Gastrocnemius medialis (tissue), 4 donors: ENCODE data around the gene IGF2BP1. TPM values are rescaled to one million over a fixed set of nuclear protein-coding genes. Genes with fewer than 3 reads are reported as not detected.

ENCODE experiments used
- ATAC-seq, 2 donors: fragments of 150-250 bp; one replicate each; pipeline ENCODE4 v1.9.1; 2016
- DNase-seq, 2 donors: peaks; one replicate each; pipeline ENCODE4 v3.0.0-alpha.2; 2019
- H3K27ac ChIP-seq, 4 donors: fragments of 200-600 bp; sonication (generic); 1 replicate in 1 of 4; 2 replicates in 3 of 4; pipeline ENCODE4 v1.5.1; 2016 to 2018; ENCODE audit warnings: mild to moderate bottlenecking in 2 of 4, moderate library complexity in 1 of 4
- H3K27me3 ChIP-seq, 3 donors: fragments of 200-600 bp; sonication (generic) in 2 of 3; 1 replicate in 1 of 3; 2 replicates in 2 of 3; pipeline versions ENCODE4 v1.5.1 to v1.6.0; 2016 to 2019; ENCODE audit warnings: mild to moderate bottlenecking in 1 of 3, moderate library complexity in 1 of 3
- H3K36me3 ChIP-seq, 2 donors: fragments of 200-600 bp; sonication (generic) in 1 of 2; one replicate each; pipeline ENCODE4 v1.5.1; 2017 to 2018
- H3K4me1 ChIP-seq, 2 donors: fragments of 200-600 bp; sonication (generic) in 1 of 2; one replicate each; pipeline ENCODE4 v1.5.1; 2016 to 2017; ENCODE audit warnings: mild to moderate bottlenecking in 2 of 2
- H3K4me3 ChIP-seq, 4 donors: fragments of 200-600 bp; sonication (generic) in 3 of 4; 1 replicate in 1 of 4; 2 replicates in 3 of 4; pipeline ENCODE4 v1.5.1; 2016 to 2019; ENCODE audit warnings: mild to moderate bottlenecking in 2 of 4
- H3K9me3 ChIP-seq, 3 donors: fragments of 200-600 bp; sonication (generic) in 2 of 3; 1 replicate in 1 of 3; 2 replicates in 2 of 3; pipeline ENCODE4 v1.5.1; 2016 to 2019
- CTCF ChIP-seq, 5 experiments: fragments of 450-650 bp in 3 of 5; fragments of 200-600 bp in 2 of 5; sonication (generic) in 2 of 5; IDR thresholded peaks in 4 of 5; conservative IDR thresholded peaks in 1 of 5; 1 replicate in 4 of 5; 2 replicates in 1 of 5; pipeline ENCODE4 v1.5.1; 2016 to 2019; ENCODE audit warnings: antibody characterized with exemption in 5 of 5, mild to moderate bottlenecking in 3 of 5, moderate library complexity in 3 of 5
- POLR2A ChIP-seq, 2 donors: fragments of 450-650 bp; IDR thresholded peaks; one replicate each; pipeline ENCODE4 v1.6.1; 2017; ENCODE audit warnings: antibody characterized with exemption in 2 of 2, mild to moderate bottlenecking in 2 of 2, moderate library complexity in 2 of 2
- in situ Hi-C, 4 donors: fragments of 200-750 bp; cut with MboI; loops; one replicate each; pipeline versions ENCODE4 v1.15.0 to v1.8.0; 2017; ENCODE audit warnings: low sequenced_read_pairs in 4 of 4
- intact Hi-C: fragments of 100-400 bp; cut with DNase I; formaldehyde crosslinking; loops from one replicate; pipeline ENCODE4 v1.15.1; 2023; ENCODE audit warnings: low total_unique reads
- total RNA-seq, 4 donors: library from RNA; depleted of rRNA; stranded (reverse); fragments of >200 nt; gene quantifications; one replicate each; pipeline versions ENCODE4 v1.1.0 to v1.2.3, GENCODE V29; 2016

Gene IGF2BP1
- total RNA-seq, 4 donors from 2014 or later, result not detected

GRCh38 chr17:48989100-48989499, 8.1 kb upstream of the IGF2BP1 start:
- no peak overlapping the region for H3K4me3 ChIP-seq
- TF ChIP-seq POLR2A (IDR thresholded peaks at IDR 0.05), result no peak
- TF ChIP-seq CTCF (IDR thresholded peaks at IDR 0.05 in 4 of 5, conservative IDR thresholded peaks at IDR 0.05 in 1 of 5), result no peak
- ATAC-seq, result no peak
- H3K27me3 ChIP-seq, result peaks cover 78 to 93% (median 84%) of the 10 kb centered on the region in 3 donors
- DNase-seq, result no peak
- H3K36me3 ChIP-seq, result no peaks in the 10 kb centered on the region
- H3K9me3 ChIP-seq, result no peaks in the 10 kb centered on the region
- no peaks in the 10 kb centered on the region for H3K4me1 ChIP-seq
- intact Hi-C loops, result no loop called here
- no peak overlapping the region for H3K27ac ChIP-seq
- in situ Hi-C loops, result loop anchor here in 1 of 4 donors (25.0 kb wide), 1 partner anchor 252 kb away; the partner anchor contains the start of gene HOXB13

- no peak overlapping the region for H3K27ac ChIP-seq
- in situ Hi-C loops, result loop anchor here in 1 of 4 donors (25.0 kb wide), 1 partner anchor 254 kb away; the partner anchor contains the start of gene HOXB13
- no peaks in the 10 kb centered on the region for H3K9me3 ChIP-seq
- no peaks in the 10 kb centered on the region for H3K36me3 ChIP-seq
- intact Hi-C loops, result no loop called here
- peaks cover 0 to 5% of the 10 kb centered on the region in 2 donors for H3K4me1 ChIP-seq
- no peak for ATAC-seq
- no peak for TF ChIP-seq POLR2A (IDR thresholded peaks at IDR 0.05)
- TF ChIP-seq CTCF (IDR thresholded peaks at IDR 0.05 in 4 of 5, conservative IDR thresholded peaks at IDR 0.05 in 1 of 5), result no peak
- no peak for DNase-seq
- H3K4me3 ChIP-seq, result no peak overlapping the region
- H3K27me3 ChIP-seq, result peaks cover 81 to 96% (median 87%) of the 10 kb centered on the region in 3 donors
Measured at GRCh38 chr17:48990882-48991357, 6.3 kb upstream of the IGF2BP1 start.

- DNase-seq (no peak), ATAC-seq (no peak)
- TF ChIP-seq POLR2A (IDR thresholded peaks at IDR 0.05) (no peak), CTCF (IDR thresholded peaks at IDR 0.05 in 4 of 5, conservative IDR thresholded peaks at IDR 0.05 in 1 of 5) (no peak)
- Histone ChIP-seq H3K9me3 (no peaks in the 10 kb centered on the region), H3K27me3 (peaks cover 85 to 100% (median 95%) of the 10 kb centered on the region in 3 donors), H3K4me3 (no peak overlapping the region), H3K36me3 (no peaks in the 10 kb centered on the region), H3K4me1 (peaks cover 4 to 17% of the 10 kb centered on the region in 2 donors), H3K27ac (no peak overlapping the region)
- intact Hi-C loops, result no loop called here
- in situ Hi-C loops, result loop anchor here in 1 of 4 donors (25.0 kb wide), 1 partner anchor 255 kb away; the partner anchor contains the start of gene HOXB13
Measured at GRCh38 chr17:48992444-48992843, 4.7 kb upstream of the IGF2BP1 start.

- Histone ChIP-seq H3K4me3 (no peak overlapping the region), H3K36me3 (no peaks in the 10 kb centered on the region), H3K27ac (no peak overlapping the region), H3K27me3 (peaks cover 91 to 100% (median 100%) of the 10 kb centered on the region in 3 donors), H3K9me3 (no peaks in the 10 kb centered on the region), H3K4me1 (peaks cover 6 to 21% of the 10 kb centered on the region in 2 donors)
- TF ChIP-seq CTCF (IDR thresholded peaks at IDR 0.05 in 4 of 5, conservative IDR thresholded peaks at IDR 0.05 in 1 of 5) (no peak), POLR2A (IDR thresholded peaks at IDR 0.05) (no peak)
- intact Hi-C loops, result no loop called here
- ATAC-seq (no peak), DNase-seq (no peak)
- in situ Hi-C loops, result loop anchor here in 1 of 4 donors (25.0 kb wide), 1 partner anchor 256 kb away; the partner anchor contains the start of gene HOXB13
Measured at GRCh38 chr17:48993305-48993704, 3.9 kb upstream of the IGF2BP1 start.
